Measurements from ENCODE around the gene TTLL4.

- TF ChIP-seq CTCF (IDR thresholded peaks at IDR 0.05) (no peak), POLR2A (IDR thresholded peaks at IDR 0.05) (no peak)
Observed at GRCh38 chr2:218761795-218762194, 51.2 kb downstream of the TTLL4 start.

All from suprapubic skin (tissue), 3 donors.